Neural progenitor cell (in vitro differentiated cells): ENCODE results near the gene TRIOBP. TPM values are rescaled to one million over a fixed set of nuclear protein-coding genes. Genes with fewer than 3 reads are reported as not detected.

Source experiments
- DNase-seq: peaks from one replicate; pipeline ENCODE4 v3.0.0-alpha.2; 2016; ENCODE audit warnings: low spot score
- H2AFZ ChIP-seq: fragments of 200-600 bp; sonication (generic); replicated peaks from 2 replicates; pipeline ENCODE4 v1.6.1; 2016; ENCODE audit warnings: antibody characterized with exemption
- H3F3A ChIP-seq: fragments of 200-600 bp; sonication (generic); 2 replicates; pipeline ENCODE4 v1.6.1; 2016; ENCODE audit warnings: antibody characterized with exemption, low read depth
- H3K27ac ChIP-seq: fragments of 200-600 bp; sonication (generic); 2 replicates; pipeline ENCODE4 v1.5.1; 2016; ENCODE audit warnings: mild to moderate bottlenecking
- H3K27me3 ChIP-seq: fragments of 200-600 bp; sonication (generic); 2 replicates; pipeline ENCODE4 v1.6.1; 2016; ENCODE audit warnings: mild to moderate bottlenecking, moderate library complexity
- H3K36me3 ChIP-seq: fragments of 200-600 bp; sonication (generic); 2 replicates; pipeline ENCODE4 v1.5.1; 2016
- H3K4me1 ChIP-seq: fragments of 200-600 bp; sonication (generic); 2 replicates; pipeline ENCODE4 v1.6.1; 2016; ENCODE audit warnings: mixed run types
- H3K4me2 ChIP-seq: fragments of 200-600 bp; sonication (generic); 2 replicates; pipeline ENCODE4 v1.6.1; 2016
- H3K4me3 ChIP-seq: fragments of 200-600 bp; sonication (generic); 2 replicates; pipeline ENCODE4 v1.5.1; 2016
- H3K79me2 ChIP-seq: fragments of 200-600 bp; sonication (generic); 2 replicates; pipeline ENCODE4 v1.6.1; 2016; ENCODE audit warnings: low read depth
- H3K9ac ChIP-seq: fragments of 200-600 bp; sonication (generic); 2 replicates; pipeline ENCODE4 v1.6.1; 2016
- H3K9me3 ChIP-seq: fragments of 200-600 bp; sonication (generic); 2 replicates; pipeline ENCODE4 v1.5.1; 2016; ENCODE audit warnings: low read depth
- H4K20me1 ChIP-seq: fragments of 200-600 bp; sonication (generic); 2 replicates; pipeline ENCODE4 v1.6.1; 2016; ENCODE audit warnings: low read depth
- H3K27ac Mint-ChIP-seq: 3 replicates; pipeline ENCODE4 v1.8.0; 2021; ENCODE audit warnings: mixed read lengths
- H3K27me3 Mint-ChIP-seq: 2 replicates; pipeline ENCODE4 v1.8.0; 2022; ENCODE audit warnings: low read depth, mild to moderate bottlenecking, inconsistent platforms, moderate library complexity, mixed read lengths; ENCODE audit not compliant: insufficient read depth
- H3K36me3 Mint-ChIP-seq: 3 replicates; pipeline ENCODE4 v1.8.0; 2021; ENCODE audit warnings: mixed read lengths
- H3K4me1 Mint-ChIP-seq: 3 replicates; pipeline ENCODE4 v1.8.0; 2021; ENCODE audit warnings: mixed read lengths
- H3K4me3 Mint-ChIP-seq: 3 replicates; pipeline ENCODE4 v1.8.0; 2021; ENCODE audit warnings: mild to moderate bottlenecking, moderate library complexity, mixed read lengths
- H3K9me3 Mint-ChIP-seq: 3 replicates; pipeline ENCODE4 v1.8.0; 2020; ENCODE audit warnings: mixed read lengths
- CTCF ChIP-seq: fragments of 200-600 bp; sonication (generic); IDR thresholded peaks from 2 replicates; pipeline ENCODE4 v1.5.1; 2017; ENCODE audit warnings: antibody characterized with exemption, mild to moderate bottlenecking
- EZH2 ChIP-seq: fragments of 200-600 bp; sonication (generic); IDR thresholded peaks from 2 replicates; pipeline ENCODE4 v1.6.1; 2017; ENCODE audit warnings: antibody characterized with exemption, mild to moderate bottlenecking, moderate library complexity
- EZH2phosphoT487 ChIP-seq: fragments of 200-600 bp; sonication (generic); IDR thresholded peaks from 2 replicates; pipeline ENCODE4 v1.6.1; 2017; ENCODE audit warnings: antibody characterized with exemption
- total RNA-seq: library from RNA; depleted of rRNA; stranded (reverse); fragments of >200 nt; gene quantifications from 2 replicates; pipeline ENCODE4 v1.2.3, GENCODE V29; 2015; ENCODE audit warnings: low replicate concordance

The TRIOBP gene
- total RNA-seq, 1 donor from 2014 or later, result 25.2 TPM

- Histone ChIP-seq H3K9ac (no peak overlapping the region), H3K79me2 (no peaks in the 10 kb centered on the region), H3K4me2 (no peak overlapping the region), H3K27me3 (peaks cover 69% of the 10 kb centered on the region), H3K4me1 (peaks cover 26% of the 10 kb centered on the region), H3K4me3 (no peak overlapping the region), H3K36me3 (no peaks in the 10 kb centered on the region), H2AFZ (no peak overlapping the region), H3K9me3 (no peaks in the 10 kb centered on the region), H3K27ac (no peak overlapping the region), H3F3A (peaks cover 49% of the 10 kb centered on the region), H4K20me1 (peaks cover 3% of the 10 kb centered on the region)
- TF ChIP-seq EZH2 (no peak), CTCF (no peak), EZH2phosphoT487 (no peak)
- Mint-ChIP-seq H3K4me3 (peak overlapping the region; percentile 71), H3K4me1 (peaks cover 26% of the 10 kb centered on the region), H3K27me3 (peaks cover 29% of the 10 kb centered on the region), H3K9me3 (no peaks in the 10 kb centered on the region), H3K27ac (no peak overlapping the region), H3K36me3 (no peaks in the 10 kb centered on the region)
- no peak for DNase-seq
Measured at GRCh38 chr22:37820350-37820749, 123.5 kb downstream of the TRIOBP start.

GRCh38 chr22:37822079-37822833 lies 125.4 kb downstream of the TRIOBP start:
- Histone ChIP-seq H3K27ac (no peak overlapping the region), H3F3A (peaks cover 53% of the 10 kb centered on the region), H3K4me3 (no peak overlapping the region), H4K20me1 (peaks cover 2% of the 10 kb centered on the region), H3K9ac (no peak overlapping the region), H2AFZ (peak overlapping the region; percentile 82), H3K27me3 (peaks cover 79% of the 10 kb centered on the region), H3K79me2 (no peaks in the 10 kb centered on the region), H3K4me2 (peak overlapping the region; percentile 58), H3K36me3 (no peaks in the 10 kb centered on the region), H3K4me1 (peaks cover 26% of the 10 kb centered on the region), H3K9me3 (no peaks in the 10 kb centered on the region)
- Mint-ChIP-seq H3K36me3 (no peaks in the 10 kb centered on the region), H3K27me3 (peaks cover 32% of the 10 kb centered on the region), H3K4me3 (peak overlapping the region; percentile 11), H3K4me1 (peaks cover 25% of the 10 kb centered on the region), H3K9me3 (no peaks in the 10 kb centered on the region), H3K27ac (peak overlapping the region; percentile 13)
- TF ChIP-seq EZH2 (no peak), EZH2phosphoT487 (no peak), CTCF (no peak)
- DNase-seq, result peak; percentile 70

- DNase-seq, result no peak
- Mint-ChIP-seq H3K36me3 (no peaks in the 10 kb centered on the region), H3K4me1 (peaks cover 17% of the 10 kb centered on the region), H3K27ac (no peak within 1 kb of the TSS), H3K9me3 (no peaks in the 10 kb centered on the region), H3K27me3 (peaks cover 32% of the 10 kb centered on the region), H3K4me3 (peak within 1 kb of the TSS; percentile 71)
- Histone ChIP-seq H3K4me3 (peak within 1 kb of the TSS; percentile 45), H3K79me2 (no peaks in the 10 kb centered on the region), H3F3A (peaks cover 42% of the 10 kb centered on the region), H4K20me1 (no peaks in the 10 kb centered on the region), H3K27me3 (peaks cover 71% of the 10 kb centered on the region), H3K9me3 (no peaks in the 10 kb centered on the region), H2AFZ (peak within 1 kb of the TSS; percentile 82), H3K36me3 (no peaks in the 10 kb centered on the region), H3K27ac (no peak within 1 kb of the TSS), H3K9ac (no peak within 1 kb of the TSS), H3K4me1 (peaks cover 19% of the 10 kb centered on the region), H3K4me2 (peak within 1 kb of the TSS; percentile 78)
- TF ChIP-seq EZH2phosphoT487, result no peak
- no peak for TF ChIP-seq EZH2
- no peak for TF ChIP-seq CTCF
Measured at GRCh38 chr22:37823134-37823985, 126.5 kb downstream of the TRIOBP start, which contains the start of gene GALR3. GALR3 (plus strand) TSS chr22:37823382; CDS start chr22:37823407, 25 bp downstream.
